Measurements from ENCODE around the gene ADAMTS9. TPM values are rescaled to one million over a fixed set of nuclear protein-coding genes. Genes with fewer than 3 reads are reported as not detected.

Gene ADAMTS9
- polyA plus RNA-seq, 1 donor = 15.4 TPM

DNA sequence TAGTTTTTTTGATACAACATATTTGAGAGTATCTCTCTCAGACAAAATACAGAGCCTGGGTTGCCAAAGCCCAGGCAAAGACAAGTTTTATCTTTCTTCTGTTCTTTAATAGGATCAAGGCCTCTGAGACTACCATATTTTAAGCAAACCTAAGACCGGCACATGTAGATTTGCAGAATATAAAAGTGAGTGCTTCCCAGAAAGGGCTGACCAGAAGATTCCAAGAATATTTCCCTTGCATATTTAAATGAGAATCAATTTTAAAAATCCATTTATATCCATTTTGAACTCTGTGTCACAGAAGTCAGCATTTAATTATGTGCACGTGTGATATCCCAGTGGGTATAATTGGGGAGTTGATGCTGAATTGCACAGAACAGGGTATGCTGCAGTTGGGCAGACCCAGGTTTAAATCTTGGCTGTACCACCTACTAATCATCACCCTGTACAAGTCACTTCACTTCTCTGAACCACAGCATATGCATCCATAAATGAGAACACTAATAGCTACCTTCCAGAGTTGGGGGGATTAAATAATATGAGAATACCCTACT, 191.9 kb downstream of the ADAMTS9 start:
- WGBS (ENCODE audit: insufficient coverage, low lambda C conversion rate) = no CpG with 5 or more reads among the region's 2 CpGs
- no peak overlapping the region for H3K4me3 ChIP-seq (ENCODE audit: low read length)

DNA sequence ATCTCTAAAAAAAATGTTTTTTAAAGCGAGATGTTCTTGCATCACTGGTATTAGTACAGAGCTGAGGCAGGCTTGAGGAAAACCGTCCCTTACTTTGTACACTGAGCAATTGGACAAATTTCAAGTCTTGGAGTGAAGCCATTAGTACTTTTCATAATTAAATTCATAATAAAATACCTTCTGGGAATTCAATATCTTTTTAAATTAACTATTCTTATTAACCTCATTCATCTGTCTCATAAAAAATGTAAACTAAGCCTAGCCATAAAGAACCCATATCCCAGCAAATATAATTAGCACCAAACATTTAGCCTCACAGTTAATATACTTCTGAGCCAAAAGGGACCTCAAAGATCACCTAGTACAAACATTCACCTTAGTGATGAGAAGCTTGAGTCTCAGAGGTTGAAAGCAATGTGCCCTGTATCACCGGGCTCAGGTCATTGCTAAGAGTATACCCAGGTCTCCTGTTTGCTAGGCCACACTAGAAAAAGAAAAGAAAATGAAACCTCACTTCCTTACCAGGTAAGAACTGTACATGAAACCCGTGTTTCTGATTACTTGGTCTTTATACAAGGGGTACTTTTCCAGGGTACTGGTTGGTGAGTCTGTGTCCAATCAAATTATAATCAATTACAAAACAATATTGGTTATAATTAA, 192.5 kb downstream of the ADAMTS9 start:
- peaks cover 9% of the 10 kb centered on the region for H3K4me1 ChIP-seq (ENCODE audit: control insufficient read depth, insufficient read depth, low read length)
- H3K27me3 ChIP-seq (ENCODE audit: control insufficient read depth, insufficient read depth, low read length) = peaks cover 12% of the 10 kb centered on the region
- DNase-seq = no peak
- WGBS (ENCODE audit: insufficient coverage, low lambda C conversion rate) = 100% methylated on average over 1 of the region's 4 CpGs
- H3K9me3 ChIP-seq (ENCODE audit: control insufficient read depth, low read depth, low read length) = no peaks in the 10 kb centered on the region
- H3K36me3 ChIP-seq (ENCODE audit: control insufficient read depth, insufficient read depth, low read length) = no peaks in the 10 kb centered on the region
- no peak overlapping the region for H3K4me3 ChIP-seq (ENCODE audit: low read length)
- H3K27ac ChIP-seq (ENCODE audit: low read length) = no peak overlapping the region

More for the DNA sequence above, 191.9 kb downstream of the ADAMTS9 start:
- Histone ChIP-seq H3K36me3 (ENCODE audit: control insufficient read depth, insufficient read depth, low read length) (no peaks in the 10 kb centered on the region), H3K9me3 (ENCODE audit: control insufficient read depth, low read depth, low read length) (no peaks in the 10 kb centered on the region), H3K27ac (ENCODE audit: low read length) (no peak overlapping the region), H3K27me3 (ENCODE audit: control insufficient read depth, insufficient read depth, low read length) (peaks cover 12% of the 10 kb centered on the region), H3K4me1 (ENCODE audit: control insufficient read depth, insufficient read depth, low read length) (peaks cover 5% of the 10 kb centered on the region)
- DNase-seq = no peak

DNA sequence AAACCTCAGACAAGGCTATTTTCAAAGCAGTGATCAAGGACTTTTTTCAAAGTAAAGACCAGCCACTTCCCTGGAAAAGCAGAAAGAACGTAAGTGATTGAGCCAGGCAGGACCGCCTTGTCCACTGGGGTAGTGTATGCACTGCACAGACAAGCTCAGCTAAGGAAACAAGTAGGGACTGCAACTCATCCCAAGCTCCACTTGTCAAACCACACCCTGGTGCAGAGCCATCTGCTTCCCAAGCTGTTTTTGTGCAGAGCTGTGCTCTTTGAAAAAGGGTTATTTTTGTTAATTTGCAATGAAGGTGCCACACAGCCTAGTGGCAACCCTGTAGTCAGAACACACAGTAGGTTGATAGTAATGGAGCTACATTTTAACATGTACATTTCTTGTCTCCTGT, 193.3 kb downstream of the ADAMTS9 start:
- Histone ChIP-seq H3K36me3 (ENCODE audit: control insufficient read depth, insufficient read depth, low read length) (no peaks in the 10 kb centered on the region), H3K27ac (ENCODE audit: low read length) (no peak overlapping the region), H3K27me3 (ENCODE audit: control insufficient read depth, insufficient read depth, low read length) (peaks cover 14% of the 10 kb centered on the region), H3K9me3 (ENCODE audit: control insufficient read depth, low read depth, low read length) (no peaks in the 10 kb centered on the region), H3K4me1 (ENCODE audit: control insufficient read depth, insufficient read depth, low read length) (peaks cover 16% of the 10 kb centered on the region), H3K4me3 (ENCODE audit: low read length) (no peak overlapping the region)
- WGBS (ENCODE audit: insufficient coverage, low lambda C conversion rate) = no CpG with 5 or more reads among the region's 2 CpGs
- no peak for DNase-seq

DNA sequence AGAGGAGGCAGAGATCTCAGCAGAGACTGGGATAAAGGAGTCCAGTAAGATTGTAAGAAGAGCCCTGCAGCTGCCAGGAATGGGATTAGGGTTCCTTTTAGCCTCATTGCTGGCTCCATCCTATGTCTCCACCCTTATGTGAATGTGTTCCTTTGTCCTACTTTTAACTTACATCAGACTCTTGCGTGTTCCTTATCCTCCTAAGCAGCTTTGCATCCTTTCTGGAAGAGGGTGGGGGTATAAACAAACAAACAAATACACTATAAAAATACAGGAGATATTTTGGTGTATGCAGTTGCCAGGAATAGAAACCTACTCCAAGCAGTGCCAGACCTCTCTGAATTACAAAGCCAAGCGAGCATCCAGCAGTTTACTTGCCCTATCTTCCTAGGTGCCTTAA, 194.7 kb downstream of the ADAMTS9 start:
- no peaks in the 10 kb centered on the region for H3K36me3 ChIP-seq (ENCODE audit: control insufficient read depth, insufficient read depth, low read length)
- no CpG with 5 or more reads among the region's 2 CpGs for WGBS (ENCODE audit: insufficient coverage, low lambda C conversion rate)
- no peak for DNase-seq
- no peak overlapping the region for H3K4me3 ChIP-seq (ENCODE audit: low read length)
- H3K9me3 ChIP-seq (ENCODE audit: control insufficient read depth, low read depth, low read length) = no peaks in the 10 kb centered on the region
- H3K4me1 ChIP-seq (ENCODE audit: control insufficient read depth, insufficient read depth, low read length) = peaks cover 23% of the 10 kb centered on the region
- H3K27ac ChIP-seq (ENCODE audit: low read length) = no peak overlapping the region
- peaks cover 14% of the 10 kb centered on the region for H3K27me3 ChIP-seq (ENCODE audit: control insufficient read depth, insufficient read depth, low read length)

DNA sequence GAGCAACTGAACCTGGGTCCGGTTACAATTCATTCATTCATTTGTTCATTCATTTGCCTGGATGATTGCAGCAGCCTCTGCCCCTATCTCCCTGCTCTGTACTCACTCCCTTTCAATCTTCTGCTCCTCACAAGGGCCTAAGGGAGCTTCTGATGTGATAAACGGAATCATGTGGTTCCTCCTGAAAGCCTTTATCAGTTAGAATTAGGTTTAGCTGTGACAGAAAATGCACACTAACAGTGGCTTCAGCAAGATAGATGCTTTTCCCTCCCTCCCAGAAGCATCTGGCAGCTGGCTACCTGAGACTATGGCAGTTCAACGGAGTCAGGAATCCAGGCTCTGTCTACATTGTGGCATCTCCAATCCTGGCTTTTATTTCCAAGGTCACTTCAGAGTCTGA, 196.0 kb downstream of the ADAMTS9 start:
- peaks cover 14% of the 10 kb centered on the region for H3K27me3 ChIP-seq (ENCODE audit: control insufficient read depth, insufficient read depth, low read length)
- DNase-seq = no peak
- peaks cover 23% of the 10 kb centered on the region for H3K4me1 ChIP-seq (ENCODE audit: control insufficient read depth, insufficient read depth, low read length)

DNA sequence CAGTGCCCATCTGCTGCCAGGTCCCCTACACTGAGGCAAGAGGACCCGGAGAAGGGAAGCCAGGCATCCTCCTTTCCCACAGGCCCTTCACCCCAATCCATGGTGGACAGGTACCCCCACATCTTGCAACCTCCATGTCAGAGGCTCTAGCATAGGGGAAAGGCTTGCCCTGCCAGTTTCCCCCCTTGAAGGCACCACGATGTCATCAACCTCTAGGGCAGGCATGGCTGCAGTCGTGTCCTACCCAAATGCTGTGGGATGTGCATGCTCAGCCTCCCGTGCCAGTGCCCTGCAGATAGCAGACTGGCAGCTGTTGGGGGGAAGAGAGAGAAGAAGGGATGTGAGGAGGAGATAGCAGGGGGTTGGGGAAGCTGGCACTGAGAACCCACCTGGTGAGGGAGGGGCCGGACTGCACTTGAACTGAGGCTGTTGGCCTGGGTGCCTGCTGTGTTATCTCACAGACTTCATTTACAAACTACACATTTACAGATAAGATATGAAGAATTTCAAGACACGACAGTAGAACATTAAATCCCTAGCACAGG, 197.5 kb downstream of the ADAMTS9 start:
- WGBS (ENCODE audit: insufficient coverage, low lambda C conversion rate) = no CpG with 5 or more reads among the region's 6 CpGs
- Histone ChIP-seq H3K36me3 (ENCODE audit: control insufficient read depth, insufficient read depth, low read length) (no peaks in the 10 kb centered on the region), H3K4me1 (ENCODE audit: control insufficient read depth, insufficient read depth, low read length) (peaks cover 23% of the 10 kb centered on the region), H3K9me3 (ENCODE audit: control insufficient read depth, low read depth, low read length) (no peaks in the 10 kb centered on the region), H3K27me3 (ENCODE audit: control insufficient read depth, insufficient read depth, low read length) (peaks cover 14% of the 10 kb centered on the region), H3K27ac (ENCODE audit: low read length) (no peak overlapping the region), H3K4me3 (ENCODE audit: low read length) (no peak overlapping the region)
- DNase-seq = no peak

More for the DNA sequence above, 196.0 kb downstream of the ADAMTS9 start:
- Histone ChIP-seq H3K27ac (ENCODE audit: low read length) (no peak overlapping the region), H3K4me3 (ENCODE audit: low read length) (no peak overlapping the region), H3K36me3 (ENCODE audit: control insufficient read depth, insufficient read depth, low read length) (no peaks in the 10 kb centered on the region), H3K9me3 (ENCODE audit: control insufficient read depth, low read depth, low read length) (no peaks in the 10 kb centered on the region)
- WGBS (ENCODE audit: insufficient coverage, low lambda C conversion rate) = no CpG with 5 or more reads among the region's 3 CpGs

DNA sequence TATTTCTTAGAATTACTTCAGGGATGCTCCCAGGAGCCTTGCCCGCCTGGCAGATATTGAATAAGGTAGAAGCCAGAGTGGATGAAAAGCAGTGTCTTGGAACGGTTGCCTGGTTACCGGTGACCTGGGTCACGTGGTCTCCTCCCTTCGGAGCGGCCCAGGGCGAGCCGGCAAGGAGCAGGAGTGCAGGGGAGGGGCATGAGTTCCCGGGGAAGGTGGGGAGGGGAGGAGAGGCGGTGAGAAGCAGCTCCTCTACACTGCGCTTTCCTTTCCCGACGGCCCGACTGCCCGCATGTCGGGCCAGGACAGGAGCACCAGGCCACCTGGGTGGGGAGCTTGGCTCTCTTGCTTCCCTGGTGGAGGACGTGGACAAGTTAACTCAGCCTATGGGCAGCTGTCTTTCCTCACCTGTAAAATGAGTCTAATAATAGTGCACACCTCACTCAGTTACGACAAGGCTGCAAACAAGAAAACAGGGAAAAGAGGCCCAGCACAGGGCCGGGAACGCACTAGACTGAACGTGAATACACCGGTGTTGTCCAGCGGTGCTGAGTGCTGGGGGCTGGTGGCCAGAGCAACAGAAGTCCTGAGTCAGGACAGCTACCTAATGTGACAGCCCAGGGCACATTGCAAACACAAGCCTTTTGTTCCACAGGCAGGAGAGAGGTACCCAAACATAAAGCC, 198.3 kb downstream of the ADAMTS9 start:
- H3K27ac ChIP-seq (ENCODE audit: low read length) = no peak overlapping the region
- H3K4me3 ChIP-seq (ENCODE audit: low read length) = no peak overlapping the region
- H3K9me3 ChIP-seq (ENCODE audit: control insufficient read depth, low read depth, low read length) = no peaks in the 10 kb centered on the region
- no CpG with 5 or more reads among the region's 23 CpGs for WGBS (ENCODE audit: insufficient coverage, low lambda C conversion rate)
- peak; percentile 55 to 77 for DNase-seq
- no peaks in the 10 kb centered on the region for H3K36me3 ChIP-seq (ENCODE audit: control insufficient read depth, insufficient read depth, low read length)
- peaks cover 23% of the 10 kb centered on the region for H3K4me1 ChIP-seq (ENCODE audit: control insufficient read depth, insufficient read depth, low read length)
- peaks cover 13% of the 10 kb centered on the region for H3K27me3 ChIP-seq (ENCODE audit: control insufficient read depth, insufficient read depth, low read length)

DNA sequence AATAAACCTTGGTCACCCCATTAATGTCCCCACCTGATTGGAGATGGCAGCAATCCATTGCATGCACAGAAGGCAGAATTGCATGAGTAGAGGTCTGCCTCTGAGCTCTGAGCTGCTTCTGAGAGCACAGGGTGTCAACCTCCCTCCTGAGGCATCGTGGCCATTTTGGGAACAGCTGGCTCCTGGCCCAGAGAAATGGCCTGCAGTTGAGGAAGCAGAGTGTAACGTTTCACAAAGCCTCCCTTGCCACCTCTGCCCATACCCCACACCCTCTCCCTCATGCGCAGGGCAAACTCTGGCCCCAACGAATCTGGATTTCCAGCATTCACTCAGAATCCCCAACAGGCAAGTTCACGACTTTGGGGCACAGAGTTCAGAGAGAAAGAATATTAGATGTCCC, 198.9 kb downstream of the ADAMTS9 start:
- WGBS (ENCODE audit: insufficient coverage, low lambda C conversion rate) = no CpG with 5 or more reads among the region's 5 CpGs
- H3K27me3 ChIP-seq (ENCODE audit: control insufficient read depth, insufficient read depth, low read length) = peaks cover 10% of the 10 kb centered on the region

DNA sequence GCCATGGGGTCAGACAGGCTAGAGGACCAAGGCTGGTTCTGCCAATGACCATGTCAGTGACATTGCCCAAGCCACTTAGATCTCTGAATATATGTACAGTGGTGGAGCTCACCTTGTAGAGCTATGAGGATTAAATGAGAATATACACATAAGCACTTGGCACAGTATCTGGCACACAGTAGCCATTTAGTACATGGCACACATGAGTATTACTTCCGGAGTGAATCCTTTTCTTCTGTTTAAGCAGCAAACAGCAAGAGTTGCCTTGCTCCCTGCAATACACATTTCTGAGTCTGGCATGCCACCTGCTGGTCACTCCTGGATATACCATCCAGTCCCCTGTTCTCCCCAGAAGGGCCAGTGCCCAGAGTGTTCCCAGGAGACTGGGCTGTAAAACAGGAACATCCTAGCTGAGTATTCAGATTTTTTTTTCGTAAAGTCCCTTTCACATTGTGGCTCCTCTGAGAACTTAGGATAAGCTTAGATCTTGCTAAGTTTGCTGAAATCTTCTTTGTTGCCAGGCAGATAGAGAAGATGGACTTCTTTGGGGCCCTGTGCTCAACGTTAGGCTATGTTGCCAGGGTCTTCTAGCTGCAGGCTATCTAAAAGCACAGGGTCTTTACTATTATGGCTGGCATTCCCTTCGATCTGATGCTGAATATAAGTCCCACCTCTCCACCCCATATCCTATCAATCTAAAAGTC, 203.4 kb downstream of the ADAMTS9 start:
- H3K27ac ChIP-seq (ENCODE audit: low read length) = no peak overlapping the region
- H3K36me3 ChIP-seq (ENCODE audit: control insufficient read depth, insufficient read depth, low read length) = no peaks in the 10 kb centered on the region
- H3K27me3 ChIP-seq (ENCODE audit: control insufficient read depth, insufficient read depth, low read length) = no peaks in the 10 kb centered on the region
- peaks cover 6% of the 10 kb centered on the region for H3K4me1 ChIP-seq (ENCODE audit: control insufficient read depth, insufficient read depth, low read length)
- H3K9me3 ChIP-seq (ENCODE audit: control insufficient read depth, low read depth, low read length) = no peaks in the 10 kb centered on the region
- 67% methylated on average over 1 of the region's 4 CpGs for WGBS (ENCODE audit: insufficient coverage, low lambda C conversion rate)
- DNase-seq = peak; percentile 61 to 67
- no peak overlapping the region for H3K4me3 ChIP-seq (ENCODE audit: low read length)

More for the DNA sequence above, 198.9 kb downstream of the ADAMTS9 start:
- no peaks in the 10 kb centered on the region for H3K36me3 ChIP-seq (ENCODE audit: control insufficient read depth, insufficient read depth, low read length)
- no peak for DNase-seq
- no peak overlapping the region for H3K27ac ChIP-seq (ENCODE audit: low read length)
- H3K4me3 ChIP-seq (ENCODE audit: low read length) = no peak overlapping the region
- no peaks in the 10 kb centered on the region for H3K9me3 ChIP-seq (ENCODE audit: control insufficient read depth, low read depth, low read length)
- peaks cover 23% of the 10 kb centered on the region for H3K4me1 ChIP-seq (ENCODE audit: control insufficient read depth, insufficient read depth, low read length)

DNA sequence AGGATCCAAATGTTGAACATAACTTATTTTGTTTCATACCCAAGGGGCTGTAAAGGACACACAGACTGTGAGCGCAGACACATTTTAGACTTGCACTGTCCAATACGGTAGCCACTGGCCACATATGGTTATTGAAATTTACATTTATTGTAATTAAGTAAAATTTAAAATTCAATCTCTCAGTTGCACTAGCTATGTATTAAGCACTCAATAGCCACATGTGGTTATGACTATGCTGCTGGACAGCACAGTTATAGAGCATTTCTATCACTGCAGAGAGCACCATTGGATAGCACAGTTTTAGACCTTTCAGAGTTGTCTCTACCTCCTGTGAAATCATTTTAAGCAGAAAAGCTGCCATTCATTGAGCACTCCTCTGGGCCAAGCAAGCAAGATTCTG, 204.3 kb downstream of the ADAMTS9 start:
- no peak overlapping the region for H3K27ac ChIP-seq (ENCODE audit: low read length)
- 100% methylated on average over 2 of the region's 2 CpGs for WGBS (ENCODE audit: insufficient coverage, low lambda C conversion rate)

More for the DNA sequence above, 204.3 kb downstream of the ADAMTS9 start:
- H3K27me3 ChIP-seq (ENCODE audit: control insufficient read depth, insufficient read depth, low read length) = no peaks in the 10 kb centered on the region
- DNase-seq = no peak
- no peaks in the 10 kb centered on the region for H3K4me1 ChIP-seq (ENCODE audit: control insufficient read depth, insufficient read depth, low read length)
- no peaks in the 10 kb centered on the region for H3K36me3 ChIP-seq (ENCODE audit: control insufficient read depth, insufficient read depth, low read length)
- H3K9me3 ChIP-seq (ENCODE audit: control insufficient read depth, low read depth, low read length) = no peaks in the 10 kb centered on the region
- H3K4me3 ChIP-seq (ENCODE audit: low read length) = no peak overlapping the region
